HCEC 1CT (cell line): ENCODE data around the gene AKAIN1.

Experiments used
- DNase-seq: peaks from one replicate; pipeline ENCODE4 v3.0.0-alpha.2; 2017

Gene AKAIN1

DNA sequence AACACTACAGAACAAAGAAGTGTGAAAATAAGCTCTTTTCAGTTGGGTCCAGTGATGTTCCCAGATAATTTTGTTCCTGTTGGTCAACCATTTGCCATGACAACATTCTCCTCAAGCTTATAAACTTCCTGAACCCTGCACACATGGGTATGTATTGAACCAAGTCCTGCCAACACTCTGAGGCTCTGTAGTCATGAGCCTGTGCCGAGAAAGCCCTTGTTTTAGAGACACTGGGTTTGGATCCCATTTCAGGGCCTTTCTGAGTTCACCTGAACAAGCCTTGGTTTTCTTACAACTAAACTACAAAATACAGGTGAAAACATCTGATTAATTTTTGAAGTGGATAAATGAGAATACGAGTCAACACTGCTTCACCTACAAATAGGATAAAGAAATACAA, 38.5 kb downstream of the AKAIN1 start:
- DNase-seq: no peak

DNA sequence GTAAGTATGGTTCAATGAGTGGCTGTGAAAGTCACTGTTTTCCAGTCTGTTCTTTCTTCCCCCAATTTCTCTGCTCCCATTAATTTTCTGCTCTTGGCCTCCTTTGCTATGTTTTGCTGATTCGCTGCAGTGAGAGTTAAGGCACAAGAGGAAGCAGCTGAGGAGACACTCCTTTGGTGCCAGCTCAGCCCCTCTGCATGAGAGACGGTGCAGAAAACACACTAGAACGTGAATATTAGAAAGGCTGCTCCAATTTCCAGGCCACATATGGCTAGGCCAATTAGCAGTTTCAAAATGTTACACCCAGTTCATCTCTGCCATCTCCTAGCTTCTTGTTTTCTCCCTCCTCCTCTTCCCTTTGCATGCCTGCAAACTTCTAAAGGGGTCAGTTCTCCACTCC, 38.9 kb downstream of the AKAIN1 start:
- no peak for DNase-seq

DNA sequence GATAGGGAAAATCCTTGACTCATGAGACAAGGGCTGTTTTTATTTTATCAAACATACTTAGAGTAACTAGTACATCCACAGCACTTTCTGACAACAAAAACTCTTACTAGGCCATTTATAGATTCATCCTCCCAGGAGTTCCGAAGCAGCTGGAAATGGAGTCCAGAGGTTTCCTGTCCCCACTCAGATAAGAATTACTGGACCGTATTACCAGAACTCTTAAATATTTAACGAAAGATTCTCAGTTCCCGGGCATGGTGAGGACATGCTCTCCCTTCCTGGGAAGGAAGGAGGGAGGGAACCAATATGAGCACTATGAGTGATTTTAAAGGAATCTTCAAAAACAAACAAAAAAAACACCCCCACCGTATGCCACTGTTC, 41.2 kb downstream of the AKAIN1 start:
- no peak for DNase-seq

DNA sequence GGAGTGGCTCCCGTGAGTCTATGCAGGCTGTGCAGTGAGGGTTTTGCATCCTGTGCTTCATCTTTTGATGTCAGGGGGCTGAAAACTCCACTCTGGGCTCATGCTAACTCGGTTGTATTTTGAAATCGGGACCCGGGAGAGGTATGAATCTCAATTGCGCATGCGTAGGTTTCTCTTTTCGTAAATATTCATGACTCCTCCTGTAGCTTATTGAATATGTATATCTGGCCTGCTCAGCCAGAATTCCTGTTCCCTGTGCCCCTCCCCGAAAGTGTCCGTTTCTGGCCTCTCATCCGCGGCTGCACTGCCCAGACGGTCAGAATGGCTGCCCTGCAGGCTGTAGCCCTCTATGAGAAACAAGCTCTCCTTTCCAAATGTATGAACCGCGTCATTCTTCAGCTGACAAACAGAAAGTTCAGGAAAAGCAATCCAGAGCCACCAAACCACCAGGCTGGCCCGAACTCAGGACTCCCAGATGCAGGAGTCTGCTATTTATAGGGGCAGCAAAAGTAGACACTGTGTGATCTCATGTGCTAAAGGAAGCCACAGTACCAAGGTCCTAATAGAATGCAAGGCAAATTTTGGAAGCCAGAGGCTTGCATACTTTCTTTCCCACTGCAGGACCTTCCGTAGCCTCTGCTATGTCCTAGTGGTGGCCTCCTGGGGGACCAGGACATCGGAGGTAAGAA, 41.7 kb downstream of the AKAIN1 start:
- no peak for DNase-seq

DNA sequence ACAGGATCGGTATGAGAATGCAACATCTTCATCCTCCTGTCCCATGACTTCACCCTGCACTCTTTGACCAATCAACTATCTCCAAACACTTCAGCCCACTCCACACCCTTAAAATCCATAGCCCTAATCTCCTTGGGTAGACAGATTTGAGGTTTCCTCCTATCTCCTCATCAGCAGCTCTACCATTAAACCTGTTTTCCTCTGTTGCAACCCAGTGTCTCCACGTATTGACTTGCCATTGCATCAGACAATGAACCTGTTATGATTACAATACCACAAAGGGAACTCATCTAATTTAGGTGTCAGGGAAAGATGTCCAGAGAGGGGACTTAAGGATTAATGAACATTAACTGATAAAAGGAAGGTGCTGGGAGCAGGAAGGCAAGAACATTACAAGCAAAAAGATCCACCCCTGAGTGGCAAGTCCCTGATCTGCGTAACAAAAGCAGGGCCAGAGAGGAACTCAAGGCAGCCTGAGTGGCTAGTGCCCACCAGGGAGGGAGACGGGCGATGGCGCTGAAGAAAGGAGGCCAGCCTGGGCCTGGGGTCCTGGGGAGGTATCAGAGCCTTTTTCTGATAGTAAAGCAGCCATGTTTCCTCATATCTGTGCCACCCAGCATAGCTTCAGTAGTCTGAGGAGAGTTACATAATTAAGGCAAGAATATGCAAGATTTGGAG, 44.6 kb downstream of the AKAIN1 start:
- DNase-seq: no peak

DNA sequence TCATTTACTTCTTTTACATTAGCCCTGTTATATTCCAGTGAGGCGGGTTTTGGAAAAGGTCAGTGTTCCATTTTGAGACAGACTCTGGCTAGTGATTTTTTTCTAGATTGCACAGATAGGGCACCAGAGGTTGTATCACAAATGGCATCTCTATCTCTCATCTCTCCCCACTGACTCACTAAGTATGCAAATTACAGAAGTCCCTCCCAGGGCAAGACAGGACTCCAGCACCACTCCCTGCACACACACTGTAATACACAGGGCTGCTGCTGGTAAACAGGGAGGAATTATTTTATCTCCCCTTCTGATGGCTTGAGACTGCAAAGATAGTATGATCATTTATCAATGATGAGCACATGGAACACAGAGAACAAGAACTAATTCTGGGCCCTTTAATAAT, 46.2 kb downstream of the AKAIN1 start:
- DNase-seq: no peak

DNA sequence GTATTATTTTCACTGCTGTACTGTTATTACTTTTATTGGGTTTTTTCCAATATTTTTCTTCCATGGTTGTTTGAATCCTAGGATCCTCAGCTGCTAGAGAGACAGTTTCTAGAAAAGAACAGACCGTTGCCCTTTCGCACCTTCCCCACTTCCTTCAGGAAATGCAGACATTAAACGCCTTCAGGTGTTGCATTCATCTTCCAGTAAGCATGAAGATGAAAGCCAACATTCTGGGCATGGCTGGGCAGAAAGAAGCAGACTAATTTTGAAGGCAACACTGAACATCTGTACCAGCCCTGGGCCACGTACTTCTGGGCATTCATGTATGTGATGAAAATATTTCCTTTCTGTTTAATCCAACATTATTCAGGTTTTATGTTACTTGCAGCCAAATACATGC, 51.0 kb downstream of the AKAIN1 start:
- no peak for DNase-seq

DNA sequence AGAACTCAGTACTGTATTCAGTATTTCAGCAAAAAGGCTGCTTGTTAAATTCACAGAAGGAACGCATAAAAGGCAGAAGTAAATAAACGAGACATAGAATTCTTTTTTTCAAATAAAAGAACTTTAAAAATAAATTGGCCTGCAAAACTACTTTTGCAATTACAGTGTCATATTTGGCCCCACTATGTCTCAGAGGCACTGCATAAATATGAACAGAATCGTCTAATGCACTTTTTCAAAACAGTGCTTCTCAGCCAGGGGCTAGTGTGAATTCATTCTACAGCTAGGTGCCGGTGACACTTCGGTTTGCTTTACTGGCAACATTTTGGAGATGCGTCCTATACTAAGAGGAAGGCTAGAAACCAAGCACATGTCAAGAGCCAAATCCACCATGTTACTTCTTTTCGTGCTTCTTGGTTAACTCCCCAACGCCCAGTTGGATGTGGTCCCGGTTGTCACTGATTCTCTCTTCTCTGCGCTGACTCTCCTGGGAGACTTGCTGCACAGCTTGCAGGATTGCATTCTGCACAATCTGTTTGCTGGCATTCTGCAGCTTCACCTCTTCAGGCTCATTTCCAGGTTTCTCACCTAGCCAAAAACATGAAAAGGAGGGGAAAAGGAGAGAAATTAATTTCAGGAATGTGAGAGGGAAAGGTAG, 51.8 kb downstream of the AKAIN1 start:
- no peak for DNase-seq

DNA sequence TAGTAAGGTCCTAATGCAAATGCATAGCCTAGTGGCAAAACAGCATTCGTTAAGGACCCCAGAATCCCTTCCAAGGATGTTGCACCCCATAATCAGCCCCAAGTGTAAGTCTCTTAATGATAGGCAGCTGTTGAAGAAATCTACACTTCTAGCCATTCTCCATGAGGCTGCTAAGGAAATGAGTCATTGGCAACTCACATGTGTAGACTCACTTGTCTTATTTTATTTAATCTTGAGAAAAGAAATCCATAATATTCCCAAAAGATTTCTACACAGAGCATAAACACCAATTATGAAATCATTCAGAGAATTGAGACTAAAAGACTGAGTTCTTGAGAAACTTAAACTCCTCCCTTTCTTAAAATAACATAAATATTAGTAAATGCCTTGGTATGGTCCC, 52.4 kb downstream of the AKAIN1 start:
- DNase-seq: no peak

DNA sequence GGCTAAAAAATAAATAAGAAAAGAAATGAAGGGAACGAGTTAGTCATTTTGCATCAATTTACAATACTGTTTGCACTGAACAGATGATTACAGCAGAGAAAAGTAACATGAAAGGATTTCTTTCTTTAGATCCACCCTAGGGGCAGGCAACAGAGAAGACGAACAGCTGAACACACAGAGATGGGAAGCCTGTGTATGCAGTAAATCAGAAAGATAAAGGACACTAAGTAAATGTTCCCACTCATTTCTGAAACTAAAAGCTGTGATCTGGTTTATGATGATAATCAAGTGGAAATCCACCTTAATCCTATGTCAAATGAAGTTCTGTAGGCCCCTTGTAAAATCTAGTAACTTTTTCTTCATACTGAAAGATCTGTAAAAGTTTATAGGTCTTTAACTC, 54.2 kb downstream of the AKAIN1 start:
- DNase-seq: no peak

DNA sequence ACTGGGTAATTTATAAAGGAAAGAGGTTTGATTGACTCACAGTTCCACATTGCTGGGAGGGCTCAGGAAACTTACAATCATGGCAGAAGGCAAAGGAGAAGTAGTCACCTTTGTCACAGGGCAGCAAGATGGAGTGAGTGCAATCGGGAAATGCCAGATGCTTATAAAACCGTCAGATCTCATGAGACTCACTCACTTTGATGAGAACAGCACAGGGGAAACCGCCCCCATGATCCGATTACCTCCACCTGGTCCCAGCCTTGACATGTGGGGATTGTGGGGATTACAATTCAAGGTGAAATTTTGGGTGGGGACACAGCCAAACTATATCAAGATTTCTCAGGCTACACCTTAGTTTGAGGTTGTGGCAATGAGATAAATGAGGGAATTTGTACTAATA, 54.9 kb downstream of the AKAIN1 start:
- DNase-seq: no peak

DNA sequence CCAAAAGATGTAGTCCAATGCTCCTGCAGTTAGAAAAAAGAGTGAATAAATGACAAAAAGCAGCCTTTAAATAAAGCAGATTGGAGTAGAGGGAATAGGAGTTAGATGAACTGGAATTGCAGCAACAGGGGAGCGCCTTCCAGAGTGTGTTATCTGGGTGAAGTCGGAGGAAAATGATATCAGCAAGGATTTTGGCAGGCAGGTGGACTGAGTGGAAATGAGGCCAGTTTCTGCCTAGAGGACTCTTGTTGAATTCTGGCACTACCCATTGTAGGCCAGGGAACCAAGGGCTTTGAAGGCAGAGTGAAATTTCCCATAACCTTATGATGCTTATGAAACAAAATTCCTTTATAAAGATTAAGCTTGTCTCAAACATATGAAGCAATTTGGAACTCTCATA, 59.8 kb downstream of the AKAIN1 start:
- no peak for DNase-seq

DNA sequence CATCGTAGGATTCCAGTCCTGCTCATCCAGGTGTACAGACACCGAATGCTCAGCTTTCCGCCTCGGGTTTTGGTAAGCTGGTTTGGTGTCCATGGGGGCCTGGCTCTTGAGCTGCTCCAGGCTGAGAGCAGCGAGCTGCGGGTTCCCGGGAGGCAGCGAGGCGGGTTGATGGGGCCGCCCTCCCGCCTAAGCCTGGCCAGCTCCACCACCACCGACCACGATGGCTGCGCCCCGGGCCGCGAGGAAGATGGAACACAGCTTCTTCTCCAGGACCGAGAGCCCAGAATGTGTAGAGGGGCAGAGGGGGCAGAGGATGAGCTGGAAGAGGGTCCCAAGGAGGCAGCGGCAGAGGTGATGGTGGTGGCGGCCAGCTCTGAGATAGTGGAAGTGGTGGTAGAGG, 64.1 kb downstream of the AKAIN1 start:
- DNase-seq: no peak

DNA sequence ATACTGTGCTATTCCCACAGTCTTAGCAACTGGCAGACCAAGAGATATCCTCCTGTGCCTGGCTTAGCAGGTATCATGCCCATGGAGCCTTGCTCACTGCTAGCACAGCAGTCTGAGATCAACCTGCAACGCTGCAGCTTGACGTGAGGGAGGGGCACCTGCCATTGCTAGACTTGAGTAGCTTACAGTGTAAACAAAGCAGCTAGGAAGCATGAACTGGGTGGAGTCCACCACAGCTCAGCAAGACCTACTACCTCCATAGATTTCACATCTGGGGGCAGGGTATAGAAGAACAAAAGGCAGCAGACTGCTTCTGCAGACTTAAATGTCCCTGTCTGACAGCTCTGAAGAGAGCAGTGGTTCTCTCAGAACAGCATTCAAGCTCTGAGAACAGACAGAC, 74.8 kb downstream of the AKAIN1 start:
- no peak for DNase-seq

DNA sequence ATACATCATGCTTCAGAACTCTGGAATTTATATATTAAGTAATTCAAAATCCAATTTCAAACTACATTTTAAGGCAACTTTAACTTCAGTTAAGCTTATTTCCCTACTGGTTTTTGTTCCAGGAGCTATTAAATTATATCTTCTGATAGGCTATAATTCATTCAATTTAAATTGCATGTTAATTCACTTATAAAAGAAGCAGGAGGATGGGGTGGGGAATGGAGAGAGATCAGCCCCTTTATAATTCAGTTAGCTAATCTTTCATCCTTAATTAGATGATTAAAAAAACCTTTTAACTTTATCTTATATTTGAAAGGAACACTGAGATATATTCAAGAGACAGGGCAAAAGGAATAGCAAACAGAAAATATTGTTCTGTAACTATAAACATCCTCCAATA, 86.8 kb downstream of the AKAIN1 start:
- no peak for DNase-seq

DNA sequence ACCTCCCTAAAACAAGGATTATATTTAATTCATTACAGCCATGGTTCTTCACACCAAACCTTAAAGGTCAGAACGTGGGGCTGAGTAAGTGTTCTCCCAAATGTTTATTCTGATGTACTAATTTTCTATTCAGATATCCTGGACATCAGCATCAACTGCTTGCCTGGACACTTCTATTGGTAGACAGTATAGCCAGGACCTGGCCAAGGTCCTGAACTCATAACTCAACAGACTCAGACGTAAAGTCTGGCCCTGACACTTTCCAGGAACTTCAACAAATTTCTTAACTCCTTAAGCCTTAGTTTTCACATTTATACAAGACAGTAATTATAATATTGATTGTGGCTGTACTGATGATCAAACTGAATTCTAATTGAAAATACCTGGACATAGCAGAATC, 89.1 kb downstream of the AKAIN1 start:
- no peak for DNase-seq

DNA sequence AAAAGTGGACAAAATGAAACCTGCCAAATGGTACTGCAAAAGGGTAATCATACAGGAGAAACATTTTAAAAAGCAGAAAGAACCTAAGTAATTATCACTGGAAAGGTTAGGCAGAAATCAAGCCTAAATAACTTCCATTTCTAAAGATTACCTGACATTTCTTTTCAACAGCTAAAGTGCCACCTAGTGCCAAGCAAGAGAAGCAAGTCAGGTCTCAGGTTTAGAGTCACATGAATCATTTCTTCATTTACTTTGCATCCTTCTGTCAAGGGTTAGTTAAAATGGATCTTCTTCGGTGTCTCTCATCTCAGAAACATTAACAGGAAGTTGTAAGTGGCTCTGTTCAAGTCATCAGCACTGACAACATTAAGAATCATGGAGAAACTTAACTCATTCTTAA, 90.3 kb downstream of the AKAIN1 start:
- no peak for DNase-seq

DNA sequence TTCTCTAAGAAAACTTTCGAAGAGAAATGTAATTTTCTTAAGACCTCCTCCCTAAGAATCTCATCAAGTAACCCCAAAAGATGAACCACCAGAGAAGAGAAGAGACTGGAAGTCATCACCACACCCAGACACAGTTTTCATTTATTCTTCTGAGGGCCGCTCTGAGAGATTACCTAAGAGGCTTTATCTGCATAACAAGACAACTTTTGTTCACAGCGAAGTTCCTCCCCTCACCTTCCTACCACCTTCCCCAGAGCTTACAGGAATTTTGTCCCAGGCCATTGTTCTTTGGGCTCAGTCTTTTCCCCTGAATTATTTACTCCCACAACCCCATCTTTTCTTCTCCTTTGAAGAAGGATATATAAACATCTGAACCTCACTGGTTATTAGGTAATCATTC, 92.8 kb downstream of the AKAIN1 start:
- no peak for DNase-seq

DNA sequence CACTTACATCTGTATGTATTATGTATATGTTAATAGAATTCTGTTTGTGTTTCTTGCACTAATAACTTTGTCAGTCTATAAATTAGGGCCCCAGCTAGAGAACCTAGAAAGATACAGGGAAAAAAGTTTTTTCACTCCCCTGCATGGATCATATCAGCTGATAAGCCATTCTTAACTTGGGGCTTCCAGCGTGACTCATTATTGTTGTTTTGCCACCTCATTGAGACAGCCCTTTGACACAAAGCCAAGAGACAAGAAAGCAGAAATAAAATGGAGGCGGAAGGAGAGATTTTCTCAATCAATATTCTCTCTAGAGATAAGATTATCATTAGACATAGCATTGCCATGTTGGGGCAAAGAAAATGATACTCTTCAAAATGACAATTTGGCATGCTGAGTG, 93.4 kb downstream of the AKAIN1 start:
- no peak for DNase-seq

DNA sequence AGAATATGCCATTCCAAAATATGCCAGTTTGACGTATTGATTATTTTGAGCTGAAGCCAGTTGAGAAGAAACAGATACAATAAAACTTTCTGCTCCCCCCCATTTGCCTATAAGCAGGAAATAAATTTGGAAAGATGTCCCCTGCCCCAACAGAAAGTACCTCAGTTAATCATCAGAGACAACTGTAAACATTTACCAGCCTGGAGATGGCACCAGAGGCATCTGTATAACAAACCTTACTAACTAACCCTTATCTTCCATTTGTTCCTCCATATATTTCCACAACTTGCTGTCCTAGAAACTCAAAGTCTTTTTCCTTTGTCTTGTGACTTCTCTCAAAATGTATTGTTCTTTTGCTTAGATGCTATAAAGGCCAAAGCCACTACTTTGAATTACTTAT, 93.8 kb downstream of the AKAIN1 start:
- DNase-seq: no peak

DNA sequence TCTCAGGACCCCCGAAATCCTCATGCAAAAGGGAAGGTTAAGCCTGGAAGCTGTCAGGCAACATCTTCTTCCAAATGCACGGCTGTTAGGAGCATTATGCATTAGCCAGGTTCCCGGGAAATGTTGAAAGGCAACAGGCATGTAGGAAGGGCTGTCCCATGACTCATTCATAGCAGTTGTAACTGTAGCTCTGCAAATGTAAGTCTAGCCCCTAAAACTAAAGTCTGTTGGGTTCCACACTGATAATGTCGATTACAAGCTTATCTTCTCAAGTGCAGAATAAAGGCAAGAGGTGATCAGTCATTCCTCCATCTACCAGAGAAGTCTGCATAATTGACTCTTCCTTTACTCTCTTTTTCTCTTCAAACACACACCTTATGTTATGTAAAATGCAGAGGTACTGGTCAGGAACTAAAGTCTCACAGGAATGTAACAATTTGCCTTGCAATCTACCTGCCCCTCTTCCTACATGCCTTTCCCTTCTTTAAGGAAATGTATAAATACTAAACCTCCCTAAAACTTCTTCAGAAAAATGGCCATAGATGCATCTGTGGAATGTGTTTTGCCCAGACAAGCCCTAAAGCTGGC, 99.8 kb downstream of the AKAIN1 start:
- DNase-seq: no peak

DNA sequence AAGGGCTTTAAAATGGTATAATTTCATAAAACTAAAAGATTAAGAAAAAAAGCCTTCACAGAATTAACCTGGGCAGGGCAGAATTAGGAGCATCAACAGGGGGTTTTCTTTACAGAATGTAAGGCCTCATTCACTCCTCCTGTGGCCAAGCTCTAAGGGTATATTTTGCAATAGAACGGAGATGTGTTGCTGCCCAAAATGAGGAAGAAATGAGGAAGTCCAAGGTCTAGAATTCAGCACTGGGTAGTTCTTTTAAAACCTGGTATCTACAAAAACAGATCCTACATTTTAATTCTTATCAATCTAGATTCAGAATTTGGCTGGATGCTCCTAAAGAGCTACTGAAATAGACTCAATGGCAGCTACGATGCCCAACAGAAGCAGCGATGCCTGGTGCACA, 101.8 kb downstream of the AKAIN1 start:
- DNase-seq: no peak

DNA sequence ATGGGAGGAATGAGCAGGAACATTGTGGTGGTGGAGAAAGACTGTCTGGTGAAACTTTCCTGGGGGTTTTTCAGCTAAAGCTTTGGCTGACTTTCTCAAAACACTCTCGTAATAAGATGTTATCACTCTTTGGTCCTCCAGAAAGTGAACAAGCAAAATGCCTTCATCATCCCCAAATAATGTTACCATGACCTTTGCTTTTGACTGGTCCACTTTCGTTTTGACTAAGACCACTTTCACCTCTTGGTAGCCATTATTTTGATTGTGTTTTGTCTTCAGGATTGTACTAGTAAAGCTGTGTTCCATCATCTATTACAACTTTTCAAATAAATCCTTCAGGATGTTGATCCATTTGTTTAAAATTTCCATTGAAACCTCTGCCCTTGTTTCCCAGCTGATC, 103.2 kb downstream of the AKAIN1 start:
- DNase-seq: no peak
